MG63 (cell line): ENCODE data around the gene CELA2A. TPM values are rescaled to one million over a fixed set of nuclear protein-coding genes. Genes with fewer than 3 reads are reported as not detected.

ENCODE experiments used
- DNase-seq: peaks from one replicate; pipeline ENCODE4 v3.0.0-alpha.2; 2020
- H3K27me3 ChIP-seq: fragments of 250-450 bp; sonication (Bioruptor Pico); 2 replicates; pipeline ENCODE4 v1.5.1; 2020; ENCODE audit warnings: mild to moderate bottlenecking, moderate library complexity
- H3K36me3 ChIP-seq: fragments of 250-450 bp; sonication (Bioruptor Pico); 2 replicates; pipeline ENCODE4 v1.5.1; 2020; ENCODE audit warnings: mild to moderate bottlenecking, moderate library complexity
- H3K4me3 ChIP-seq: fragments of 250-450 bp; sonication (Bioruptor Pico); 2 replicates; pipeline ENCODE4 v1.5.1; 2020; ENCODE audit warnings: mild to moderate bottlenecking, moderate library complexity
- H3K9me3 ChIP-seq: fragments of 250-450 bp; sonication (Bioruptor Pico); 2 replicates; pipeline ENCODE4 v1.5.1; 2020; ENCODE audit warnings: mild to moderate bottlenecking, moderate library complexity
- total RNA-seq: library from RNA; depleted of rRNA; stranded (reverse); fragments of >200 nt; shearing (Covaris generic); gene quantifications from 2 replicates; pipeline ENCODE4 v1.2.3, GENCODE V29; 2014; ENCODE audit warnings: low replicate concordance

The CELA2A gene
- total RNA-seq, 1 experiment from 2014 or later, result not detected

DNA sequence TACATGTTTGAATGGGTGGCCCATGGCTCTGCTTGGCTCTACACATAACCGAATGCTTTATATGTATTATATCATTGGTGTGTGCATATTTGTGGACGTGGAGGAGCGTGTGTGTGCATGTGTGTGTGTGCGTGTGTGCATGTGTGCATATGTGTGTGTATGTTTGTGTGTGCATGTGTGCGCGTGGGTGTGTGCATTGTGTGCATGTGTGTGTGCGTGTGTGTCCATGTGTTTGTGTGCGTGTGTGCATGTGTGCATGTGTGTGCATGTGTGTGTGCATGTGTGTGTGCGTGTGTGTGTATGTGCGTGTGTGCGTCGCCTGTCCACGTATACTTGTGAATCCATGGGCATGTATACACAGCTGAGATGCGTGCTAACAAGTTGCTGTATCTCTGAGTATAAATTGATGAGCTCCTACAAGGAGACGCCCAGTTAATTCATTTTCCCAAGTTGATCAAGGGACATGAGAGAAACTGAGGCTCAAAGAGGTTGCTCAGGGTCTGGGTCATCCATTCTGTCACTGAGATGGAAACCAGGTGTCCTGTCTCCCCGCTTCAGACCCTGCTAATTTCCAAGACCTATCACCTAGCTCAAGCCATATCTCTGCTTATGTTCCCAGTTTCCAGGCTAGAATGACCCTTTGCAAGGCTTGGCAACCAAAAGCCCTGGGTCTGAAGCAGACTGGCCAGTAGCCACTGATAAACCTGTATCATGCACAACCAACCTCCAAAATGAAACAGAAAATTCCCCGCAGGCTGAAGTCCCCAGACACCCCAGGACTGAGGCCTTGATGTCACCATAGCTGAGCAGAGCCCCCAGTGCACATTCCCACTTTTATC lies 21.1 kb upstream of the CELA2A start:
- H3K9me3 ChIP-seq, result no peaks in the 10 kb centered on the region
- DNase-seq, result no peak
- H3K27me3 ChIP-seq, result no peaks in the 10 kb centered on the region
- peaks cover 11% of the 10 kb centered on the region for H3K36me3 ChIP-seq
- no peak overlapping the region for H3K4me3 ChIP-seq

DNA sequence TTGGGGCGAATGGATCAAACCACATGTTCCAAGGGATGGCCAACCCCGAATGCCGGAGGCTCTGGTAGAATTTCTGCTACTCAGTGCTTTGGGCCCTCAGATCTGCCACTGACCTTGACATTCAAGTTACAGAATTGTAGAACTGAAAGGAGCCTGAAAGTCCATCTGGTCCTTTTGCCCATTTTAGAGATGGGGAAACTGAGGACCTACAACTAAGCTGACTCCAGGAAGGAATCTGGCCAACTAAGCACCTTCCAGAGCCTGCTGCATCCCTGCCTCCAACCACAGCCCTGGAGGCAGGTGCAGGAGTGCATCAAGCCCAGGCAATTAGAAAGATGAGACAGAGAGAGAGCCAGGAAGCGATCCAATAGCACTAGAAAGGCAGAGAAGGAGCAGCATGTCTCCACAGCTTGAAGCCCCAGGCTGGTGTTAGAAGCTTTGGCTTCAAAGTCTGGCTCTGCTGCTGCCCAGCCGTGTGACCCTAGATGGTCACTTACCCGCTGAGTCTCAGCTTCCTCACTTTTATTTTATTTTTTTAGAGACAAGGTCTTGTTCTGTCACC lies 19.6 kb upstream of the CELA2A start:
- H3K4me3 ChIP-seq, result no peak overlapping the region
- H3K27me3 ChIP-seq, result no peaks in the 10 kb centered on the region
- DNase-seq, result no peak
- H3K9me3 ChIP-seq, result no peaks in the 10 kb centered on the region
- H3K36me3 ChIP-seq, result no peaks in the 10 kb centered on the region

DNA sequence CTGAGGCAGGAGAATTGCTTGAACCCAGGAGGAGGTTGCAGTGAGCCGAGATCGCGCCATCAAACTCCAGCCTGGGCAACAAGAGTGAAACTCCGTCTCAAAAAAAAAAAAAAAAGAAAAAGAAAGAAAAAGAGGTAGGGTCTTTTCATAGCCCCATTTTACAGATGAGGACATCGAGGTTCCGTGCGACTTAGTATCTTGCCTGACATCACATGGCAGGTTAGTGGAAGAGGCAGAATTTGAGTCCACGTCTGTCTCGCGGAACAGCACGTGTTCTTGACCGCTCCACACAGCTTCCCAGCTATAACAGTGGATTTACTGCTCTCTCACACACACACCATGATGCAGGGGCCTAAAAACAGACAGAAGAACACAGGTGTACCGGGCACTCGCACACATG lies 17.2 kb upstream of the CELA2A start:
- Histone ChIP-seq H3K27me3 (no peaks in the 10 kb centered on the region), H3K4me3 (no peak overlapping the region), H3K9me3 (no peaks in the 10 kb centered on the region), H3K36me3 (no peaks in the 10 kb centered on the region)
- DNase-seq, result no peak

DNA sequence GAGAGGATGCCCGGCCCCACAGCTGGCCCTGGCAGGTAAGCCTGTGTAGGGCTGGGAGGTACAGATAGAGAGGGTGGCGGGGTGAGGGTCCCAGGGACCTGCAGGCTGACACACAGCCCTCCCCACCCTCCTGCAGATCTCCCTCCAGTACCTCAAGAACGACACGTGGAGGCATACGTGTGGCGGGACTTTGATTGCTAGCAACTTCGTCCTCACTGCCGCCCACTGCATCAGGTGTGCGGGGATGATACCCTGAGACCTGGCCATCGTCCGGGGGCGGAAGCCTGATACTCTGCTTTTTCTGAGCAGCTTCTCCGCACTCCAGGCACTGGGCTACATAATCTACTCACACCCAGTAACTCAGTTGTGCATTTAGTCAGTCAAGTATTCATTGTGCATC lies 16.2 kb upstream of the CELA2A start:
- H3K4me3 ChIP-seq, result no peak overlapping the region
- no peaks in the 10 kb centered on the region for H3K27me3 ChIP-seq
- no peaks in the 10 kb centered on the region for H3K36me3 ChIP-seq
- no peak for DNase-seq
- no peaks in the 10 kb centered on the region for H3K9me3 ChIP-seq

DNA sequence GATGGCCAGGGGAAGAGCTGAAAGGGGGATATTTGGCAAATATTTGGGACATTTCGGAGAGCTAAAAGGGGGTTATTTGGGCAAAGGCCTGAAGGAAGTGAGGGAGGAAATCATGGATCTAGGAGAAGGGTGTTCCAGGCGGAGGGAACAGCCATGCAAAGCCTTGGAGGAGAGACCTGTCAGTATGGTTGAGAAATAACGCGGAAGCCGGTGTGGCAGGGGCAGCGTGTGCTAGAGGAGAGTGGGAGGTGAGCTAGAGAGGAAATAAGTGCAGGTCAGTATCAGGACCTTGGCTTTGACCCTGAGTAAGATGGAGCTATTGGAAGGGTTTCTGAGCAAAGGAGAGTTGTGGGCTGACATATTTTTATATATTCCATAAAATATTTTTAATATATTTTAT lies 15.3 kb upstream of the CELA2A start:
- DNase-seq, result no peak
- H3K9me3 ChIP-seq, result no peaks in the 10 kb centered on the region
- H3K36me3 ChIP-seq, result no peaks in the 10 kb centered on the region
- no peaks in the 10 kb centered on the region for H3K27me3 ChIP-seq
- H3K4me3 ChIP-seq, result no peak overlapping the region

DNA sequence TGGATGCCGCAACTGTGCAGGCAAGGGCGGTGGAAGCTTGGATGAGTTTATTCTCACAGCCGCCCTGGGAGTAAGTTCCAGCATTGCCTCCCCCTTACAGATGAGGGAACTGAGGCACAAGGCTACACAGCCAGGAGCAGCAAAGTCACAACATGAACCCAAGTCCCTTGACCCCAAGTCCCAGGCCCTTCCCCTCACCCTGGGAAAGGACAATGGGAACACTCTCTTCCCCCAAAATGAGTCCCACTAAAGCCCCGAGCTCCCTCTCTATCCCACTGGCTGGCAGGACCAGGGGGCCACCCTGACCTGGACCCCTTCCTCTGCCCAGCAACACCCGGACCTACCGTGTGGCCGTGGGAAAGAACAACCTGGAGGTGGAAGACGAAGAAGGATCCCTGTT lies 14.4 kb upstream of the CELA2A start:
- H3K27me3 ChIP-seq, result no peaks in the 10 kb centered on the region
- no peaks in the 10 kb centered on the region for H3K9me3 ChIP-seq
- H3K36me3 ChIP-seq, result no peaks in the 10 kb centered on the region
- no peak for DNase-seq
- no peak overlapping the region for H3K4me3 ChIP-seq

DNA sequence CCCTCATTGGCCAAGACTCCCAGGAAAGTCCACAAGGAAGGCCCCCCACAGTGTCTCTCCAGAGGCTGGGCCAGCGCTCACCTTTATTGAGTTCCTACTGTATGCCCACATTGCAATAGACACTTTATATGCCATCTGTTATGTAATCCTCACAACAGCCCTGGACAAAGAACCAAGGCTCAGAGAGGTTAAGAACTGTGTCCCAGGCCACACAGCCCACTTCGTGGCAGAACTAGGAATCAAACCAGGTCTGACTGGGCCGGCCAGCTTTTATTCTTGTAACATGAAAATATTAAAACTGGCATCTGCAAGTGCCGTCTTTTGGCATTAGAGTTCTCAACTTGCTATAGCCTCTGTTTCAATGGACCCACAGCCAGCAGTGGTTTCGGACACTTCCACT lies 13.8 kb upstream of the CELA2A start:
- no peaks in the 10 kb centered on the region for H3K36me3 ChIP-seq
- no peak for DNase-seq
- no peak overlapping the region for H3K4me3 ChIP-seq
- H3K9me3 ChIP-seq, result no peaks in the 10 kb centered on the region
- H3K27me3 ChIP-seq, result no peaks in the 10 kb centered on the region

DNA sequence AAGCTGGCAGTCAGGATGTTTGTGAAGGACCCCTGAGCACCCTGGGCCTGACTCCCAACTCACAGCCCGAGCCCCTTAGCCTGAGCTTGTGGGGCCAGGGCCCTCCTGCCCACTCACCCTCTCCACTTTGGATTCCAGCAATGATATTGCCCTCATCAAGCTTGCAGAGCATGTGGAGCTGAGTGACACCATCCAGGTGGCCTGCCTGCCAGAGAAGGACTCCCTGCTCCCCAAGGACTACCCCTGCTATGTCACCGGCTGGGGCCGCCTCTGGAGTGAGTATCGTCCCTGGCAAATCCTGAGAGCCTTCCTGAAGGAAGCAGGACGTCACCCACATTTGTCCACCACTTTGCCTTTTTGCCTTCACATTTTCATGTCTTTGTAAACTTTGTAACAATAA lies 13.3 kb upstream of the CELA2A start:
- Histone ChIP-seq H3K27me3 (no peaks in the 10 kb centered on the region), H3K36me3 (no peaks in the 10 kb centered on the region), H3K4me3 (no peak overlapping the region), H3K9me3 (no peaks in the 10 kb centered on the region)
- no peak for DNase-seq

DNA sequence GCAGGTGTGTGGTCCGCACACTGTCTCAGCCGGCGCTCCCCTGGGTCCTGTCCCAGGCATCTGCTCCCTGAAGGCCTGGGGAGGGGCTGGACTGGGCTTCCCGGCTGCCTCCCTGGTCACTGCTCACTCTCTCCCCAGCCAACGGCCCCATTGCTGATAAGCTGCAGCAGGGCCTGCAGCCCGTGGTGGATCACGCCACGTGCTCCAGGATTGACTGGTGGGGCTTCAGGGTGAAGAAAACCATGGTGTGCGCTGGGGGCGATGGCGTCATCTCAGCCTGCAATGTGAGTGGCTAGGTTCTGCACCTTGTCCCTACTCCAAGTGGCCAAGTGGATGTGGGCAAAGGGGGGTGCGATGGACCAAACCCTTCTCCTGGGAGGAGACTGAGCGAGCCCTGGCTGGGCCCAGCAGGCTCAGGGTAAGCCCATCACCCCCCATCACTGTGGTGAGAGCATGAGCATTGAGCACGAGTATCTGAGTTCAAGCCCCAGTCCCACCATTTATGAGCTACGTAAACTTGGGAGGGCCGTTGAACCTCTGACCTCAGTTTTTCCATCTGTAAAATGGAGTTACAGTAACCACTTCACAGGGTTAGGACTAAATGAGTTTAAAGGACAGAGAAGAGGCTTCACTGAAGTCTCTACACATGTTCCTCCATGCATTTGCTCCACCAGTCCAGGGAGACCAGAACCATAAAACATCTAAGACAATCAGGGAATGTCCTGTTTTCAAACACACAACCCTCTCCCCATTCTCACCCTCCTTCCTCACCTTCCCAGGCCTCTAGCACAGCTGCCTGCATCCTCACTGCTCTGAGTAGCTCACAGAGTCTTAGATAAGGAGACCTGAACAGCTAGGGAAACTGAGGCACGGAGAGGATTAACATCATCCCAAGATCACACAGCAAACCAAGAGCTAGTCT lies 11.8 kb upstream of the CELA2A start:
- Histone ChIP-seq H3K36me3 (no peaks in the 10 kb centered on the region), H3K27me3 (no peaks in the 10 kb centered on the region), H3K9me3 (no peaks in the 10 kb centered on the region), H3K4me3 (no peak overlapping the region)
- DNase-seq, result no peak

DNA sequence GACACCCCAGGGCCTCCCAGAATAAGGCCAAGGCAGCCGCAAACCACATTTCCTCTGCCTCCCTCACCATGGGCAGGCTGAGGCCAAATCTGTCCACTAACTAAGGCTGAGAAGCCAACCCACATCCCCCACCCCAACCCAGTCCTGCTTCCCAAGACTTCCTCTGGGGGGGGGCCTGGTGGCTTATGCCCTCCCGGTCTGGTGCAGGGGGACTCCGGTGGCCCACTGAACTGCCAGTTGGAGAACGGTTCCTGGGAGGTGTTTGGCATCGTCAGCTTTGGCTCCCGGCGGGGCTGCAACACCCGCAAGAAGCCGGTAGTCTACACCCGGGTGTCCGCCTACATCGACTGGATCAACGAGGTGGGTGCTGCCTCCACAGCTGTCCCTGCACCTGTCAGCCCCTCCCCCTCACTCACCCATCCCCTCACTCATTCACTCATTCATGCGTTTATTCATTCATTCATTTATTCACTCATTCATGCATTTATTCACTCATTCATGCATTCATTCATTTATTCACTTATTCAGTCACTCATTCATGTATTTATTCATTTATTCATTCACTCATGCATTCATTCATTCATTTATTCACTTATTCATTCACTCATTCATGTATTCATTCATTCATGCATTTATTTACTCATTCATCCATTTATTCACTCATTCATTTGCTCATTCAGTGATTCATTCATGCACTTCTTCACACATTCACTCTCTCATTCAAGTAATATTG lies 11.0 kb upstream of the CELA2A start:
- Histone ChIP-seq H3K4me3 (no peak overlapping the region), H3K9me3 (no peaks in the 10 kb centered on the region), H3K36me3 (no peaks in the 10 kb centered on the region), H3K27me3 (no peaks in the 10 kb centered on the region)
- DNase-seq, result no peak

DNA sequence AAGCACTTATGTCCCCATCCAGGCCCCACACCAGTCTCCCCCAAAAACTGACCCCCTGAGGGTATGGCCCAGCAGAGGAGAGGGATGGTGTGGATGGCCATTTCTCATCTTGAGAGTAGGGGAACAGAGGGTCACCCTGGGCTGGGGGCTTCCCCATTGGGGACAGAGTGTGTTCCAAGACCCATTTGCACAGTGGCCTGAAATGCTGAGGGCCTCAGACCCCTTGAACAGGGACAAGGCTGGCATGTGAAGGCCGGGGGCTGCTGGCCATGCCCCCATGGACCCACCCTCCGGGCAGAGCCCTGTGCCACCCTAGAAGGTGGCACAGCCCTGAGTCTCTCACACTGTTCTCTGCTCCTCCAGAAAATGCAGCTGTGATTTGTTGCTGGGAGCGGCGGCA lies 10.3 kb upstream of the CELA2A start:
- Histone ChIP-seq H3K36me3 (no peaks in the 10 kb centered on the region), H3K4me3 (no peak overlapping the region), H3K9me3 (no peaks in the 10 kb centered on the region), H3K27me3 (no peaks in the 10 kb centered on the region)
- no peak for DNase-seq

DNA sequence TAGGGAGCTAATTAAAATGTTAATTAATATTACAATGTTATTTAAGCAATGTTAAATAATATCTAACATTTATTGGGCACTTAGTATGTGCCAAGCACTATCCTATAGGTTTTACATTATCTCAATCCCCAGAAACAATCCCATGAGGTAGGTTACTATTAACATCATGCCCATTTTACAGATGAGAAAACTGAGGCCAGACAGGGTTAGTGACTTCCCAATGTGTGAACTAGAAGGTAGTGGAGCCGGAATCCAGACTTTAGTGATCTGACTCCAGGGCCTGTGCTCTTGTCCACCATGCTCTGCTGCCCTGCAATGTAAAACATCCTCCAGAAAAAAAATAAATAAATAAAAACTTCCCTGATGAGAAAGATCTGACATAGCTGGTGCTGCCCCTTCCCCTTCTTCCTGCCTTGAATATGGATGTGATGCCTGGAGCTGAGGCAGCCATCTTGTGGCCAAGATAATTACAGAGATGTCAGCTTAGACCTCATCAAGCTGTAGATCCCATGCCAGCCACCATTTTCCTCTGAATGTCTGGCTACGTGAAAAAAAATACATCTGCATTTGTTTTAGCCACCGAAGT lies 7.6 kb upstream of the CELA2A start:
- Histone ChIP-seq H3K9me3 (no peaks in the 10 kb centered on the region), H3K4me3 (no peak overlapping the region), H3K36me3 (no peaks in the 10 kb centered on the region), H3K27me3 (no peaks in the 10 kb centered on the region)
- no peak for DNase-seq

DNA sequence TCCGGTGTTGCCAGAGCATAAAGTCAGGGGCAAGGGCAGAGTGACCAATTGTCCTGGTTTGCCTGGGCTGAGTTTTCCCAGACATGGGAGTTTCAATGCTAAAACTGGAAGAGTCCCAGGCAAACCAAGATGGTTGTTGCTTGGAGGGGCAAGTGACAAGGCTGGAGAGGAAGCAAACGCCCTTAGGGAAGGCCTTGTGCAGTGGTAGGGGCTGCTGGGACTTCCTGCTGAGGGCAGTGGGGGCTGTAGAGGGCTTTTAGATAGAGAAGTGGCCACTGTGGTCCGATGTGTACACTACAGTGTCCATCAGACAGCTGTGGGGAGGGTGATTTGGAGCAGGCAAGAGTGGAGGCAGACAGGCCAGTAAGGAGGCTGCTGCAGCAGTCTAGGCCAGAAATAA lies 7.0 kb upstream of the CELA2A start:
- Histone ChIP-seq H3K36me3 (no peaks in the 10 kb centered on the region), H3K9me3 (no peaks in the 10 kb centered on the region), H3K27me3 (no peaks in the 10 kb centered on the region), H3K4me3 (no peak overlapping the region)
- DNase-seq, result no peak

DNA sequence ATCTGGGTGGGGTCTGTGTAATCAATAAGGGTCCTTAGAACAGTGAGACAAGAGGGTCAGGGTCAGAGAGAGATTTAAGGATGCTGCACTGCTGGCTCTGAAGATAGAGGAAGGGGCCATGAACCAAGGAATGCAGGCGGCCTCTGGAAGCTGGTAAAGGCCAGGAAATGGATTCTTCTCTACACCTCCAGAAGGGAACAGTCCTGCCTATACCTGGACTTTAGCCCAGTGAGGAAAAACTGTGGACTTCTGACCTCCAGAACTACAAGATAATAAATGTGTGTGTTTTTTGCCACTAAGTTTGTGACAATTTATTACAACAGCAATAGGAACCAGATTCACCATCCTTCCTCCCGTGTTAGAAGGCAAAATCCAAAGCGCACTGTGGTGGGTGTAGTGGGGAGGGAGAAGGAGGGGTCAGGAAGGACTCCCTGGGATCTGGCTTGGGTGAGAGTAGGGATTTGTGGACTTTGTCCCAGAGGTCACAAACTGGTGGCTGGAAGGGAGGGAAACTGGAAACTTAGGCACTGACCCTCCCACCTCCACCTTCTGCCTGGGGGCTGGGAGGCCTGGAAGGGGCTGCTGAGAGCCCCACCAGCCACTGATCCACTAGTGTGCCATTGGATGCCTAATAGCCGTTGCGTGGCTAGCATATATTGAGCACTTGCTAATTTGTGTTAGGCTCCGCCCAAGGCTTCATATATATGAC lies 5.4 kb upstream of the CELA2A start:
- no peak for DNase-seq
- Histone ChIP-seq H3K27me3 (no peaks in the 10 kb centered on the region), H3K4me3 (no peak overlapping the region), H3K36me3 (no peaks in the 10 kb centered on the region), H3K9me3 (no peaks in the 10 kb centered on the region)

DNA sequence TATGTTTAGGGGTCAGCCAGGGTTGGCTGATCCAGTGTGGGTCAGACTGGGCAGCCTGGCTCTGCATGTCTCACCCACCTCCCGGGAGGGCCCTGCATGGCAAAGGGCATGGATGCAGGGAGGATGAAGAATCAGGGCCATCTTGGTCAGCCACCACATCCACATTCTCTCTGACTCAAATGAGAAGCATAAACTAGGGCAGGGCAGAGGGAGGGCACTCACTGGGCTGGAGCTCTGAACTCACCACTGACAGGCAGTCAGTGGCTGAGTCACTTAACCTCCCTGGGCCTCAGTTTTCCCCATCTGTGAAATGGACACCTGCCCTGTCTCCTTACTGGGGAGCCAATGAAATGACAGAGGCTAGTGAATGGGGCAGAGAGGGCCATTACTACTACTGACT lies 4.3 kb upstream of the CELA2A start:
- no peak for DNase-seq
- no peaks in the 10 kb centered on the region for H3K36me3 ChIP-seq
- H3K9me3 ChIP-seq, result no peaks in the 10 kb centered on the region
- no peaks in the 10 kb centered on the region for H3K27me3 ChIP-seq
- H3K4me3 ChIP-seq, result no peak overlapping the region
